ENCODE measurements around the gene RPS6KA4.

Gene RPS6KA4

GRCh38 chr11:64348383-64349024, 10.5 kb upstream of the RPS6KA4 start:
- CTCF ChIA-PET, result interaction anchor here (0.6 to 10.9 kb wide), 5 partner anchors 8 to 37 kb away, joined by 3 to 154 read pairs (median 4); partner anchors contain the start of genes PRDX5, RPS6KA4 and TRMT112
- Histone ChIP-seq H3K36me3 (ENCODE audit: control insufficient read depth in 4 of 4, insufficient read depth in 4 of 4, low read length in 3 of 4) (peaks cover 0 to 11% (median 3%) of the 10 kb centered on the region in 4 experiments), H3K27ac (ENCODE audit: insufficient read depth in 1 of 2, low read depth in 1 of 2, low read length in 2 of 2, poor library complexity in 1 of 2, severe bottlenecking in 2 of 2) (no peak overlapping the region), H3K4me3 (ENCODE audit: control insufficient read depth in 1 of 7, extremely low read depth in 1 of 7, insufficient read depth in 4 of 7, low read depth in 2 of 7, low read length in 6 of 7) (no peak overlapping the region), H3K27me3 (replicated peaks in 2 of 5; ENCODE audit: control insufficient read depth in 4 of 5, insufficient read depth in 5 of 5, low read length in 4 of 5) (no peaks in the 10 kb centered on the region), H3K4me1 (ENCODE audit: control extremely low read depth in 1 of 4, control insufficient read depth in 4 of 4, insufficient read depth in 4 of 4, low read length in 3 of 4) (peaks cover 0 to 8% (median 2%) of the 10 kb centered on the region in 4 experiments), H3K9me3 (ENCODE audit: control extremely low read depth in 1 of 5, control insufficient read depth in 4 of 5, insufficient read depth in 2 of 5, low read depth in 1 of 5, low read length in 4 of 5) (no peaks in the 10 kb centered on the region)
- no peak for DNase-seq
- POLR2A ChIA-PET, result no interaction called here
- 94% methylated on average over 12 of the region's 14 CpGs for WGBS (ENCODE audit: insufficient coverage)

- WGBS (ENCODE audit: insufficient coverage), result 92% methylated on average over 6 of the region's 7 CpGs
- CTCF ChIA-PET, result interaction anchor here (0.6 to 10.9 kb wide), 4 partner anchors 7 to 38 kb away, joined by 3 to 154 read pairs (median 70); partner anchors contain the start of gene RPS6KA4
- no peaks in the 10 kb centered on the region for H3K9me3 ChIP-seq (ENCODE audit: control extremely low read depth in 1 of 5, control insufficient read depth in 4 of 5, insufficient read depth in 2 of 5, low read depth in 1 of 5, low read length in 4 of 5)
- H3K27me3 ChIP-seq (replicated peaks in 2 of 5; ENCODE audit: control insufficient read depth in 4 of 5, insufficient read depth in 5 of 5, low read length in 4 of 5), result no peaks in the 10 kb centered on the region
- no peak for DNase-seq
- H3K4me1 ChIP-seq (ENCODE audit: control extremely low read depth in 1 of 4, control insufficient read depth in 4 of 4, insufficient read depth in 4 of 4, low read length in 3 of 4), result peaks cover 0 to 9% (median 2%) of the 10 kb centered on the region in 4 experiments
- POLR2A ChIA-PET, result no interaction called here
- H3K27ac ChIP-seq (ENCODE audit: insufficient read depth in 1 of 2, low read depth in 1 of 2, low read length in 2 of 2, poor library complexity in 1 of 2, severe bottlenecking in 2 of 2), result no peak overlapping the region
- peaks cover 0 to 7% (median 3%) of the 10 kb centered on the region in 4 experiments for H3K36me3 ChIP-seq (ENCODE audit: control insufficient read depth in 4 of 4, insufficient read depth in 4 of 4, low read length in 3 of 4)
- no peak overlapping the region for H3K4me3 ChIP-seq (ENCODE audit: control insufficient read depth in 1 of 7, extremely low read depth in 1 of 7, insufficient read depth in 4 of 7, low read depth in 2 of 7, low read length in 6 of 7)
Measured at GRCh38 chr11:64349025-64349387, 10.0 kb upstream of the RPS6KA4 start.

DNA sequence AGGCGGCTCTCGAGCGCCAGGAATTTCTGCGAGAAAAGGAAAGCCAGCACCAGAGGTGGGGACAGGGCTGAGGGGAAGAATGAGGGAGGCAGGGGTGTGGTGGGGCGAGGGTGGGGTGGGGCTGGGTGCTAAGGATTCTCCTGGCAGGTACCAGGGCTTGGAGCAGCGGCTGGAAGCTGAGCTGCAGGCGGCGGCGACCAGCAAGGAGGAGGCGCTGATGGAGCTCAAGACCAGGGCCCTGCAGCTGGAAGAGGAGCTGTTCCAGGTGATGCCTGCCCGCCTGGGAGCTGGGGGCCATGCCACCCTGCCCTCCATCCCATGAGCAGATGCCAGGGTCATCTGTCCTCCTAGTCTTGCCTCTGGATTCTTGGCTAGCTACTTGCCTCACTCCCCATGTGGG, 9.6 kb upstream of the RPS6KA4 start:
- Histone ChIP-seq H3K9me3 (ENCODE audit: control extremely low read depth in 1 of 5, control insufficient read depth in 4 of 5, insufficient read depth in 2 of 5, low read depth in 1 of 5, low read length in 4 of 5) (no peaks in the 10 kb centered on the region), H3K36me3 (ENCODE audit: control insufficient read depth in 4 of 4, insufficient read depth in 4 of 4, low read length in 3 of 4) (peaks cover 0 to 6% (median 2%) of the 10 kb centered on the region in 4 experiments), H3K27ac (ENCODE audit: insufficient read depth in 1 of 2, low read depth in 1 of 2, low read length in 2 of 2, poor library complexity in 1 of 2, severe bottlenecking in 2 of 2) (no peak overlapping the region), H3K4me3 (ENCODE audit: control insufficient read depth in 1 of 7, extremely low read depth in 1 of 7, insufficient read depth in 4 of 7, low read depth in 2 of 7, low read length in 6 of 7) (no peak overlapping the region), H3K27me3 (replicated peaks in 2 of 5; ENCODE audit: control insufficient read depth in 4 of 5, insufficient read depth in 5 of 5, low read length in 4 of 5) (no peaks in the 10 kb centered on the region), H3K4me1 (ENCODE audit: control extremely low read depth in 1 of 4, control insufficient read depth in 4 of 4, insufficient read depth in 4 of 4, low read length in 3 of 4) (peaks cover 0 to 13% (median 3%) of the 10 kb centered on the region in 4 experiments)
- ChIA-PET POLR2A (no interaction called here), CTCF (interaction anchor here (1.2 to 10.9 kb wide), 4 partner anchors 7 to 20 kb away, joined by 3 to 154 read pairs (median 70); partner anchors contain the start of gene RPS6KA4)
- no peak for DNase-seq
- 96% methylated on average over 7 of the region's 11 CpGs for WGBS (ENCODE audit: insufficient coverage)

- CTCF ChIA-PET, result interaction anchor here (1.1 to 10.8 kb wide), 4 partner anchors 6 to 42 kb away, joined by 3 to 154 read pairs (median 70); partner anchors contain the start of genes CCDC88B, PRDX5 and TRMT112
- Histone ChIP-seq H3K4me1 (ENCODE audit: control extremely low read depth in 1 of 4, control insufficient read depth in 4 of 4, insufficient read depth in 4 of 4, low read length in 3 of 4) (peaks cover 0 to 26% (median 12%) of the 10 kb centered on the region in 4 experiments), H3K27me3 (replicated peaks in 2 of 5; ENCODE audit: control insufficient read depth in 4 of 5, insufficient read depth in 5 of 5, low read length in 4 of 5) (no peaks in the 10 kb centered on the region), H3K36me3 (ENCODE audit: control insufficient read depth in 4 of 4, insufficient read depth in 4 of 4, low read length in 3 of 4) (no peaks in the 10 kb centered on the region), H3K27ac (ENCODE audit: insufficient read depth in 1 of 2, low read depth in 1 of 2, low read length in 2 of 2, poor library complexity in 1 of 2, severe bottlenecking in 2 of 2) (no peak overlapping the region), H3K9me3 (ENCODE audit: control extremely low read depth in 1 of 5, control insufficient read depth in 4 of 5, insufficient read depth in 2 of 5, low read depth in 1 of 5, low read length in 4 of 5) (no peaks in the 10 kb centered on the region), H3K4me3 (ENCODE audit: control insufficient read depth in 1 of 7, extremely low read depth in 1 of 7, insufficient read depth in 4 of 7, low read depth in 2 of 7, low read length in 6 of 7) (no peak overlapping the region)
- WGBS (ENCODE audit: insufficient coverage), result 96% methylated on average over 16 of the region's 18 CpGs
- POLR2A ChIA-PET, result interaction anchor here (0.6 kb wide), 1 partner anchor 11 kb away, joined by 4 read pairs; the partner anchor contains the start of gene CCDC88B
- no peak for DNase-seq
Measured at GRCh38 chr11:64351136-64351631, 7.8 kb upstream of the RPS6KA4 start.

DNA sequence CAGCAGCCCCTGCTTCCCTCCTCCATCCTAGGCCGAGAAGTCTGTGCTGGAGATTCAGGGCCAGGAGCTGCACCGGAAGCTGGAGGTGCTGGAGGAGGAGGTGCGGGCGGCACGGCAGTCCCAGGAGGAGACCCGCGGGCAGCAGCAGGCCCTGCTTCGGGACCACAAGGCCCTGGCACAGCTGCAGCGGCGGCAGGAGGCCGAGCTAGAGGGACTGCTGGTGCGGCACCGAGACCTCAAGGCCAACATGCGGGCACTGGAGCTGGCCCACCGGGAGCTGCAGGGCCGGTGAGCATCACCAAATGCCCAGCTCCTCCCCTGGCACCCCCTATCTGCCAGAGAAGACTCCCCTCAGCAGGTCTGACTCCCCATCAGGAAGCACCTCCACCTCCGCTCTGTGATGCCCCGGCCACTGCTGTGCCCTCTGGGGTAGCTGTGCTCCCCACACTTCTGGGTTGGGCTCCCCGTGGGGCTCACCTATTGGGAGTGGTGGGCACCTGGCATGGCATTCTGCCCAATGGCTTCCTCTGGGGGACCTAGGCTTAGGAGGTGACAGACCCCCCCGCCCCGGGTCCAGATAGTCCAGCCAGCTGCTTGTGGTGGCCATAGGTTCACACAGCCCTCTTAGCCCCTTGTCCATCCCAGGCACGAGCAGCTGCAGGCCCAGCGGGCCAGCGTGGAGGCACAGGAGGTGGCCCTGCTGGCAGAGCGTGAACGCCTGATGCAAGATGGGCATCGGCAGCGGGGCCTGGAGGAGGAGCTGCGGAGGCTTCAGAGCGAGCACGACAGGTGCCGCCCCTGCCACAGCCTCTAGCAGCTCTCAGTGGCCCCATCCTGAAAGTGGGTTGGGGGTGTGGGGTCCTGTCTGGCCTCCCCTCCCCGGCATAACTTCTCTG, 6.6 kb upstream of the RPS6KA4 start:
- Histone ChIP-seq H3K4me3 (ENCODE audit: control insufficient read depth in 1 of 7, extremely low read depth in 1 of 7, insufficient read depth in 4 of 7, low read depth in 2 of 7, low read length in 6 of 7) (no peak overlapping the region), H3K27ac (ENCODE audit: insufficient read depth in 1 of 2, low read depth in 1 of 2, low read length in 2 of 2, poor library complexity in 1 of 2, severe bottlenecking in 2 of 2) (no peak overlapping the region), H3K27me3 (replicated peaks in 2 of 5; ENCODE audit: control insufficient read depth in 4 of 5, insufficient read depth in 5 of 5, low read length in 4 of 5) (no peaks in the 10 kb centered on the region), H3K36me3 (ENCODE audit: control insufficient read depth in 4 of 4, insufficient read depth in 4 of 4, low read length in 3 of 4) (no peaks in the 10 kb centered on the region), H3K9me3 (ENCODE audit: control extremely low read depth in 1 of 5, control insufficient read depth in 4 of 5, insufficient read depth in 2 of 5, low read depth in 1 of 5, low read length in 4 of 5) (no peaks in the 10 kb centered on the region), H3K4me1 (ENCODE audit: control extremely low read depth in 1 of 4, control insufficient read depth in 4 of 4, insufficient read depth in 4 of 4, low read length in 3 of 4) (peaks cover 0 to 33% (median 10%) of the 10 kb centered on the region in 4 experiments)
- ChIA-PET POLR2A (no interaction called here), CTCF (interaction anchor here (0.7 to 10.8 kb wide), 13 partner anchors 7 to 339 kb away, joined by 3 to 154 read pairs (median 4); partner anchors contain the start of genes CCDC88B, PPP1R14B, PRDX5 and TRMT112)
- 94% methylated on average over 30 of the region's 33 CpGs for WGBS (ENCODE audit: insufficient coverage)
- DNase-seq, result no peak

DNA sequence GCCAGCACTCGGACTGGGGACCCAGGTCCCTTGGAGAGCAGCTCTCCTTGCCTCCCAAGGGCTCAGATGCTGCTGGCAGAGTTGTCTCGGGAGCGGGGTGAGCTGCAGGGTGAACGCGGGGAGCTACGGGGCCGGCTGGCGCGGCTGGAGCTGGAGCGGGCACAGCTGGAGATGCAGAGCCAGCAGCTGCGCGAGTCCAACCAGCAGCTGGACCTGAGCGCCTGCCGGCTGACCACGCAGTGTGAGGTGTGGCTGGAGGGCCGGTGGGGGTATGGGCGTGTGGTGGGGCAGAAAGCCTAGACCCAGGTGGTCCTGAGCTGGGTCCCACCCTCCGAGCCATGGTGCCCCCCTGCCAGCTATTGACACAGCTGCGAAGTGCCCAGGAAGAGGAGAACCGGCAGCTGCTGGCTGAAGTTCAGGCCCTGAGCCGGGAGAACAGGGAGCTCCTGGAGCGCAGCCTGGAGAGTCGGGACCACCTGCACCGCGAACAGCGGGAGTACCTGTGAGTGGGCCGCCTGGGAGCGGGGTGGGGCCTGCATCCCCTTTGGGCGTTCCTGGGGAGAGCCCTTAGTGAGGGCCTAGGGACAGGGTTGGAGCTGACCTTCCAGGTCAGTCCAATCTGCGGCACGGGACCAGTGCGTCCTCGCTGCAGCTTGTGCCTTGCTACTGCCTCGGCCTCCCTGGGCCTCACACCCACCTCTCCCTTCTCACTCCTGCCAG, 5.8 kb upstream of the RPS6KA4 start:
- Histone ChIP-seq H3K4me3 (ENCODE audit: control insufficient read depth in 1 of 7, extremely low read depth in 1 of 7, insufficient read depth in 4 of 7, low read depth in 2 of 7, low read length in 6 of 7) (no peak overlapping the region), H3K36me3 (ENCODE audit: control insufficient read depth in 4 of 4, insufficient read depth in 4 of 4, low read length in 3 of 4) (no peaks in the 10 kb centered on the region), H3K27me3 (replicated peaks in 2 of 5; ENCODE audit: control insufficient read depth in 4 of 5, insufficient read depth in 5 of 5, low read length in 4 of 5) (no peaks in the 10 kb centered on the region), H3K9me3 (ENCODE audit: control extremely low read depth in 1 of 5, control insufficient read depth in 4 of 5, insufficient read depth in 2 of 5, low read depth in 1 of 5, low read length in 4 of 5) (no peaks in the 10 kb centered on the region), H3K4me1 (ENCODE audit: control extremely low read depth in 1 of 4, control insufficient read depth in 4 of 4, insufficient read depth in 4 of 4, low read length in 3 of 4) (peaks cover 0 to 38% (median 18%) of the 10 kb centered on the region in 4 experiments), H3K27ac (ENCODE audit: insufficient read depth in 1 of 2, low read depth in 1 of 2, low read length in 2 of 2, poor library complexity in 1 of 2, severe bottlenecking in 2 of 2) (no peak overlapping the region)
- WGBS (ENCODE audit: insufficient coverage), result 96% methylated on average over 33 of the region's 34 CpGs
- DNase-seq, result no peak
- CTCF ChIA-PET, result interaction anchor here (0.7 to 10.8 kb wide), 13 partner anchors 8 to 338 kb away, joined by 3 to 154 read pairs (median 4); partner anchors contain the start of genes CCDC88B, PPP1R14B, PRDX5 and TRMT112
- POLR2A ChIA-PET, result no interaction called here

Measured in common myeloid progenitor, CD34-positive (primary cell).